ENCODE results near the gene EFCAB8. TPM values are rescaled to one million over a fixed set of nuclear protein-coding genes. Genes with fewer than 3 reads are reported as not detected.

Gene EFCAB8
- total and polyA plus RNA-seq, 2 experiments from 2014 or later, result 0.53 TPM; not detected in 1

DNA sequence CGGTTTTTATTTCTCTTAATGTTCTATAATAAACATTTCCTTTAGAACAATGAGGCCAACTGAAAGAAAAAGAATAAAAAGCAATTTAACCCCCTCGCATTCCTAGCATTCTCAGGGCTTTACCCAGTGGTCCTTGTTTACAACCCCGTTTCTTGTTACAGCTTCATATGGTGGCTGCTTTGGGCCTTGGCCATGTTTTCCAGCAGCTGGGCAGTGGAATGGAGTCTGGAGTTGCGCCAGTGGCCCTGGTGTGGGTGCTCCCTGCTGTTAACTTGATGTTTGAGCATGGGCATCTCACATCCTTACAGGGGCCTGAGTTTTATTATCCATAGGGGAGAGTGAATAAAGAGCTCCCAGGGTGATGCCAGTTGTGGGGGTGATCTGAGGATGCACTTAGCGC, 18.8 kb downstream of the EFCAB8 start:
- H4K20me1 ChIP-seq (ENCODE audit: insufficient read depth, poor library complexity, severe bottlenecking), result no peaks in the 10 kb centered on the region
- H3K9me2 ChIP-seq (replicated peaks; ENCODE audit: insufficient read depth), result no peaks in the 10 kb centered on the region
- no peak overlapping the region for H3K4me2 ChIP-seq
- no peak overlapping the region for H3K27ac ChIP-seq
- H3K4me3 ChIP-seq, result no peak overlapping the region
- H2AFZ ChIP-seq, result no peak overlapping the region
- no peaks in the 10 kb centered on the region for H3K36me3 ChIP-seq (replicated peaks; ENCODE audit: insufficient read depth, low read depth)
- H3K27me3 ChIP-seq, result no peaks in the 10 kb centered on the region
- no peaks in the 10 kb centered on the region for H3K9me3 ChIP-seq (ENCODE audit: low read depth)
- WGBS (ENCODE audit: low lambda C conversion rate, missing lambda C conversion rate), result 81% methylated on average over 5 of the region's 5 CpGs
- no peaks in the 10 kb centered on the region for H3K79me2 ChIP-seq
- TF ChIP-seq EZH2 (IDR thresholded peaks at IDR 0.05; ENCODE audit: borderline replicate concordance) (no peak), EZH2phosphoT487 (IDR thresholded peaks at IDR 0.05; ENCODE audit: low read depth, severe bottlenecking, unreplicated experiment) (no peak)
- TF ChIP-seq, protein P1, sequence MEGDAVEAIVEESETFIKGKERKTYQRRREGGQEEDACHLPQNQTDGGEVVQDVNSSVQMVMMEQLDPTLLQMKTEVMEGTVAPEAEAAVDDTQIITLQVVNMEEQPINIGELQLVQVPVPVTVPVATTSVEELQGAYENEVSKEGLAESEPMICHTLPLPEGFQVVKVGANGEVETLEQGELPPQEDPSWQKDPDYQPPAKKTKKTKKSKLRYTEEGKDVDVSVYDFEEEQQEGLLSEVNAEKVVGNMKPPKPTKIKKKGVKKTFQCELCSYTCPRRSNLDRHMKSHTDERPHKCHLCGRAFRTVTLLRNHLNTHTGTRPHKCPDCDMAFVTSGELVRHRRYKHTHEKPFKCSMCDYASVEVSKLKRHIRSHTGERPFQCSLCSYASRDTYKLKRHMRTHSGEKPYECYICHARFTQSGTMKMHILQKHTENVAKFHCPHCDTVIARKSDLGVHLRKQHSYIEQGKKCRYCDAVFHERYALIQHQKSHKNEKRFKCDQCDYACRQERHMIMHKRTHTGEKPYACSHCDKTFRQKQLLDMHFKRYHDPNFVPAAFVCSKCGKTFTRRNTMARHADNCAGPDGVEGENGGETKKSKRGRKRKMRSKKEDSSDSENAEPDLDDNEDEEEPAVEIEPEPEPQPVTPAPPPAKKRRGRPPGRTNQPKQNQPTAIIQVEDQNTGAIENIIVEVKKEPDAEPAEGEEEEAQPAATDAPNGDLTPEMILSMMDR (IDR thresholded peaks at IDR 0.05; ENCODE audit: poor library complexity), result no peak
- no peak for DNase-seq (ENCODE audit: low spot score)
- no peaks in the 10 kb centered on the region for H3K4me1 ChIP-seq (ENCODE audit: insufficient read depth)

DNA sequence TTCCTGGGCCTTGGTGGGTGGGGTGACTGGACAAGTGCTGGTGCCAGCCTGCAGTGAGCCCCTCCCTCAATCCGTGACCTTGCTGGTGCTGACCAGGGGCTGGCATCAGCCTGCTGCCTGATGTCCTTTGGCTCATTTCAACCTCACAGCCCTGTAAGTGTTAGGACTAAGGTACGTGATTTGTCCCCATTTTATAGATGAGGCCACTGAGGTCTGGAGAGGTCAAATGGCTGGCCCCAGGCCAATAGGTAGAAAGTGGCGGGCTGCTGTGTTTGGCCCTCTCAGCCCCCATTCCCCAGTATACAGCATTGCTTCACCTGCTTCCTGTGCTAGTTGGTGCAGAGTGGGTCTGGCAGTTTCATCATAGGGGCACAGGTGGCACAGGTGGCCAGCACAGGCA, 20.1 kb downstream of the EFCAB8 start:
- Histone ChIP-seq H3K4me1 (ENCODE audit: insufficient read depth) (no peaks in the 10 kb centered on the region), H3K4me3 (no peak overlapping the region), H3K36me3 (replicated peaks; ENCODE audit: insufficient read depth, low read depth) (no peaks in the 10 kb centered on the region), H4K20me1 (ENCODE audit: insufficient read depth, poor library complexity, severe bottlenecking) (no peaks in the 10 kb centered on the region), H3K27me3 (no peaks in the 10 kb centered on the region), H3K4me2 (no peak overlapping the region), H3K9me2 (replicated peaks; ENCODE audit: insufficient read depth) (no peaks in the 10 kb centered on the region), H3K9me3 (ENCODE audit: low read depth) (no peaks in the 10 kb centered on the region), H2AFZ (no peak overlapping the region), H3K79me2 (no peaks in the 10 kb centered on the region), H3K27ac (no peak overlapping the region)
- DNase-seq (ENCODE audit: low spot score), result no peak
- TF ChIP-seq, protein P1 (IDR thresholded peaks at IDR 0.05; ENCODE audit: poor library complexity), result no peak
- no peak for TF ChIP-seq EZH2phosphoT487 (IDR thresholded peaks at IDR 0.05; ENCODE audit: low read depth, severe bottlenecking, unreplicated experiment)
- no peak for TF ChIP-seq EZH2 (IDR thresholded peaks at IDR 0.05; ENCODE audit: borderline replicate concordance)
- 91% methylated on average over 3 of the region's 3 CpGs for WGBS (ENCODE audit: low lambda C conversion rate, missing lambda C conversion rate)

DNA sequence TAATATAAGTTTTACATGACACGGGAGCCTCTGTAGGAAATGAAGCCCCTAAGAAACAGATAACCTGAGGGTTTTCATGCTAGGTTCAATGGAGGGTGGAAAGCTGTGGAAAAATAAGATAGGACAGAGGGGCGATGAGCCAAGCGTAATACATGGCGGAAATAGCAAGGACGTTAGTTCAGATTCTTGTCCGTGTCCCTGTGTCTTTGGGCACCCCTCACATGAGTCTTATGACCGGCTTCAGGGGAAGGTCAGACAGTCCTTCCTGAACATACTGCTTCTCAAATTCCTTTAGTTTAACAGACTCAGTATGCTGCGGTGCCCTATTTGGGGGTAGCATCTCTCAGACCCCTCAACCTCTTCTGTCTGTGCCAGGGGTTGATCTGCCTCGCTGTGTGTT, 20.8 kb downstream of the EFCAB8 start:
- H3K27me3 ChIP-seq, result no peaks in the 10 kb centered on the region
- no peak overlapping the region for H3K4me3 ChIP-seq
- no peak overlapping the region for H3K4me2 ChIP-seq
- no peak overlapping the region for H3K27ac ChIP-seq
- no peaks in the 10 kb centered on the region for H3K79me2 ChIP-seq
- no peak overlapping the region for H2AFZ ChIP-seq
- no peaks in the 10 kb centered on the region for H3K4me1 ChIP-seq (ENCODE audit: insufficient read depth)
- DNase-seq (ENCODE audit: low spot score), result no peak
- H3K36me3 ChIP-seq (replicated peaks; ENCODE audit: insufficient read depth, low read depth), result no peaks in the 10 kb centered on the region
- TF ChIP-seq EZH2 (IDR thresholded peaks at IDR 0.05; ENCODE audit: borderline replicate concordance) (no peak), EZH2phosphoT487 (IDR thresholded peaks at IDR 0.05; ENCODE audit: low read depth, severe bottlenecking, unreplicated experiment) (no peak)
- TF ChIP-seq, protein P1 (IDR thresholded peaks at IDR 0.05; ENCODE audit: poor library complexity), result no peak
- no peaks in the 10 kb centered on the region for H3K9me2 ChIP-seq (replicated peaks; ENCODE audit: insufficient read depth)
- no peaks in the 10 kb centered on the region for H4K20me1 ChIP-seq (ENCODE audit: insufficient read depth, poor library complexity, severe bottlenecking)
- H3K9me3 ChIP-seq (ENCODE audit: low read depth), result no peaks in the 10 kb centered on the region
- 93% methylated on average over 9 of the region's 9 CpGs for WGBS (ENCODE audit: low lambda C conversion rate, missing lambda C conversion rate)

DNA sequence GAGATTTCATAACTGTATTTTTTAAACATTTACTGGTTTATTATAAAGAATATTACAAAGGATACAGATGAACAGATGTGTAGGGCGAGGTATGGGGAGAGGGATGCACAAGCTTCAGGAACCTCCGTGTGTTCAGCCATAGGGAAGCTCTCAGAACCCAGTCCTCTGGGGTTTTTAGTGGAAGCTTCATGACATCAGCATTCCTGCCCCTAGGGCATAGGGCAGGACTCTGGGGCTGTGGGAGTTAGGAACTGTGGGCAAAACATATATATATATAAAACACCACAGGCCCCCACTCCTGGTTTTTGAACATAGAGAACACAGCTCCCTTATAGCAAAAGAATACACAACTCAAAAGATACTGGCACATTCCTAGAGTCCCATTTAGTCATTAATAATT, 21.9 kb downstream of the EFCAB8 start:
- 81% methylated on average over 2 of the region's 2 CpGs for WGBS (ENCODE audit: low lambda C conversion rate, missing lambda C conversion rate)
- H3K9me2 ChIP-seq (replicated peaks; ENCODE audit: insufficient read depth), result no peaks in the 10 kb centered on the region
- H3K27ac ChIP-seq, result no peak overlapping the region
- no peak overlapping the region for H3K4me2 ChIP-seq
- H3K4me3 ChIP-seq, result no peak overlapping the region
- H3K27me3 ChIP-seq, result no peaks in the 10 kb centered on the region
- H4K20me1 ChIP-seq (ENCODE audit: insufficient read depth, poor library complexity, severe bottlenecking), result no peaks in the 10 kb centered on the region
- H2AFZ ChIP-seq, result no peak overlapping the region
- no peak for DNase-seq (ENCODE audit: low spot score)
- no peaks in the 10 kb centered on the region for H3K4me1 ChIP-seq (ENCODE audit: insufficient read depth)
- TF ChIP-seq EZH2 (IDR thresholded peaks at IDR 0.05; ENCODE audit: borderline replicate concordance), result no peak
- TF ChIP-seq EZH2phosphoT487 (IDR thresholded peaks at IDR 0.05; ENCODE audit: low read depth, severe bottlenecking, unreplicated experiment), result no peak
- TF ChIP-seq, protein P1 (IDR thresholded peaks at IDR 0.05; ENCODE audit: poor library complexity), result no peak
- H3K36me3 ChIP-seq (replicated peaks; ENCODE audit: insufficient read depth, low read depth), result no peaks in the 10 kb centered on the region
- no peaks in the 10 kb centered on the region for H3K79me2 ChIP-seq
- no peaks in the 10 kb centered on the region for H3K9me3 ChIP-seq (ENCODE audit: low read depth)
